ENCODE measurements around the gene ATP8B1.

- TF ChIP-seq CTCF (IDR thresholded peaks at IDR 0.05; ENCODE audit: extremely low read depth in 1 of 2, insufficient read depth in 1 of 2, low read depth in 1 of 2, low read length in 2 of 2) (no peak), EZH2 (IDR thresholded peaks at IDR 0.05; ENCODE audit: borderline replicate concordance, low read depth, low read length, severe bottlenecking) (no peak), POLR2AphosphoS5 (IDR thresholded peaks at IDR 0.05; ENCODE audit: insufficient read depth, low read depth, low read length) (no peak), POLR2A (IDR thresholded peaks at IDR 0.05; ENCODE audit: low read depth, low read length) (no peak), FOS (IDR thresholded peaks at IDR 0.05; ENCODE audit: borderline replicate concordance, insufficient read depth, low read length) (no peak), MAX (IDR thresholded peaks at IDR 0.05; ENCODE audit: insufficient read depth, insufficient read length) (no peak), MYC (IDR thresholded peaks at IDR 0.05; ENCODE audit: low read depth, low read length) (no peak)
Measured at GRCh38 chr18:57787068-57787685, 15.9 kb downstream of the ATP8B1 start.

All from endothelial cell of umbilical vein (primary cell).